H1 (cell line): ENCODE data around the gene AGPS.

Experiments used
- ATF2 ChIP-seq: IDR thresholded peaks from 2 replicates; pipeline ENCODE4 v1.6.1; 2012; ENCODE audit warnings: low read length, inconsistent platforms
- BRCA1 ChIP-seq: IDR thresholded peaks from 2 replicates; pipeline ENCODE4 v1.6.1; 2012; ENCODE audit warnings: low read depth, low read length, improper control_type of control experiment
- CTCF ChIP-seq, 3 experiments: IDR thresholded peaks; 1 replicate in 2 of 3; 2 replicates in 1 of 3; pipeline versions ENCODE4 v1.5.1 to v1.6.1; 2011; ENCODE audit warnings: low read length in 3 of 3, mild to moderate bottlenecking in 3 of 3, inconsistent platforms in 2 of 3, low read depth in 1 of 3, moderate library complexity in 1 of 3; ENCODE audit not compliant: insufficient read depth in 1 of 3; ENCODE audit errors: control extremely low read depth in 1 of 3
- EZH2 ChIP-seq: fragments of 200-600 bp; sonication (generic); IDR thresholded peaks from 2 replicates; pipeline ENCODE4 v1.7.1; 2012; ENCODE audit warnings: low read depth, mild to moderate bottlenecking, moderate library complexity, low read length, inconsistent platforms; ENCODE audit not compliant: severe bottlenecking
- SIN3A ChIP-seq, 2 experiments: IDR thresholded peaks in 1 of 2; conservative IDR thresholded peaks in 1 of 2; 2 replicates each; pipeline ENCODE4 v1.6.1; 2011 to 2012; ENCODE audit warnings: low read length in 2 of 2, improper control_type of control experiment in 1 of 2, low read depth in 1 of 2, mild to moderate bottlenecking in 1 of 2
- USF2 ChIP-seq: IDR thresholded peaks from 2 replicates; pipeline ENCODE4 v1.6.1; 2011; ENCODE audit warnings: low read length, improper control_type of control experiment

GRCh38 chr2:177484180-177484795 is 91.7 kb downstream of the AGPS start:
- TF ChIP-seq CTCF (IDR thresholded peaks at IDR 0.05; ENCODE audit: control extremely low read depth in 1 of 3, insufficient read depth in 1 of 3, low read depth in 1 of 3, low read length in 3 of 3) (no peak), ATF2 (no peak), BRCA1 (no peak), SIN3A (conservative IDR thresholded peaks at IDR 0.05 in 1 of 2, IDR thresholded peaks at IDR 0.05 in 1 of 2; ENCODE audit: low read depth in 1 of 2, low read length in 2 of 2) (no peak), USF2 (no peak), EZH2 (no peak)
